ENCODE measurements around the gene BABAM2.

Gene BABAM2

DNA sequence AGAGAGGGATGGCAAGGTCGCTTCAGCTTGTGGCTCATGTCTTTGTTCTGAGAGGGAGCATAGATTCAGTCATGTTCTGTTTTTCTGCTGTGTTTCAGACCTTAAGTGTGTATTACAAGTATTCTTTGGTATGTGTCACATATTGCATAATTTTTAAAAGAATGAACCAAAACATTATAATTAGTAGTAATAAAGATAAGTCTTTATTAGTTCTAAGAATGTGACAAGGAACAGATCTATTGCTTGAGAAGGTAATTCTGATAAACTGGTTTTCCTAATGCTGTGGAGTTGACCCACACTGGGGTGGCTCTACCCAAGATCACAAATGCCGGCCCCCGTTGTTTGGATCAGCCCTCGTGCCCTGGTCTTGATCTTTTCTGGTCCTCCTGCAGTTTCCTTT, 377.9 kb downstream of the BABAM2 start:
- no peak for DNase-seq

DNA sequence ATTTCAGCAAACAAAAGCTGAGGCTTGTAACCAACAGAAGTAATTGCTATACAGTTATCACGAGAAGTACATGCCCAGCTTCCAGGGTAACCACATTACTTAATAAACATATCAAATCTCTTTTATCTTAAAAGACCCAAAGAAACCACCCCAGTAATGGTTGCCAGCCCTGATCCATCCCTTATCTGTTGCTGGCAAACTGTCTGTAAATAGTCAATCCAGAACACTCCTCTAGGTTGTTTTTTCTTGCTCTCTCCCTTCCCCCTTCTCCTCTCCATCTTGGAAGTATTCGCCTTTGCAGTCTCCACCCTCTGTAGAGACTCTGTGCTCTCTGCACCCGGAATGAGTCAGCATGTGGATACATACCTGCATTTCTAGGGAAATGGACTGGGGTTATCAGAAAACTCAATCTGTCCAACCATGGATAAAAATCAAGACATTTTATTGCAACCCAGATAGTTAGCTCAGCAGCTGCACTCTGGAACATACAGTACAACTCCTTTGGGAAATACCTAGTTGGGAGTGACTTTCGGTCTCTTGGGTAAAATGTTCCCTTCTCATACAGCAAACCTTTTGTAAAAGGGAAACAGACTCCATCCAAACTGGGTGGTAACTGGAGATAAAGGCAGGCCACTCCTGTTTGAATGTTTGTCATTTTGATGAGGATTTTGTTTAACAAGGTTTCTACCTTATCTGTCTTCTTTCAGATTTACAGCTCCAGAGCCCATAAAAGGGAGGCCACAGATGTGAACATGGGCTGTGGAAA, 378.7 kb downstream of the BABAM2 start:
- DNase-seq: no peak

DNA sequence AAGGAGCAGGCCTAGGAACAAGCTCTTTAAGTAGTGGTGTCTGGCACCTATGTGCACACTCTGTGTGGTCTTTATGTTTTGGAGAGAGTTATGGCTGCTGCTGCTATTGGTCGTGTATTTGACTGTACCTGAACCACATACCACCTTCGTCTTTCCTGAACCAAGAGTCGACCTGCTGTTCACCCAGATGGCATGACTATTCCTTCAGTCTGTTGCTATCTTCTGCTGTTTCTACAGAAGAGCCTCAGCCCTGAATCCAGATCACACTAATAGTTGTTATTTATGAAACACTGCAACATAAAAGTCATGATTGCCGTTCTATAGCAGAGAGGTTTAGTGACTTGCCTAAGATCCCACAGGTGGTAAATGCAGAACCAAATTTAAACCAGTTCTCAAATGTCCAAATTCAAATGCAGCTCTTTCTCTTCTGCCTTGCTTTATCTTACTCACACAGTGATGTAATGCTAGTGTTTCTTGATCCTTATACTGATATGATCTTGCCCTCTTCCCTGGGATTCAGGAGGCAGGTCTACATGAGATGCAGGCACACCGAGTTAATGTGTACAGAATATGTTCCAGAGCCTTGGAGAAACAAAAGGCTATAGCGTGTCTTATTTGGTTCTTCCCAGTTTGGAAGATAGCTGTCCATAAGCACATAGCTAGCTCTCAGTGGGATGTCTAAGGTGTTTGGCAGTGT, 380.1 kb downstream of the BABAM2 start:
- no peak for DNase-seq

DNA sequence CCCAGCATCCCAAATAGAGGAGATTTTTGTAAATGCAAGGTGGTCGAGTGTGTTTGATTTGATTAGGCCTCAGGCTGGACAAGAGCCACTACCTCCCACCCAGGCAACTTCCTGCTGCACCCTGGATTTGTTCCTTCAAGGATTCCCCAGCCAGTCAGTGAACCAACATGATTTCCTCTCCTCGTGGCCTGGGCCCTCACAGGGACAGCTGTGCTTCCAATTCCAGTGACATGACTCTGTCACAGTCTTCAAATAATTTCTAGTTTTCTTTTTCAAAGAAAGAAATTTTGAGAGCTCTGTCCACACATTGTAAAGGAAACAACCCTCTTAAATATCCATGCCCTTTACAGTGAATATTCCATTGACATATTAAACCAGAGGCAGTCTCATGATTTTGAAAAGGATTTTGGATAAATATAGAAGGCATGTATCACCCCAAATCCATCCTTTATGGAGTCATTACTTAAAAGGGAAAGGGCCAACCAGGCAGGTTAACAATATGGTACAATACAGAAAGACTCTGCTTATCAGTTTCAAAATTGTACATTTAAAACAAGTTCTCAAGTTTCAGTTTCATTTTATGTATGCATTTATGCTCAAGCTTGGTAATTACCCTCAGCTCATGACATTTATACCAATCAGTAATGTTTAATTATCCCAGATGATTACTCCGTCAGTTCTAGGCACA, 380.8 kb downstream of the BABAM2 start:
- DNase-seq: no peak

- DNase-seq: no peak
Observed at GRCh38 chr2:28271919-28272250, 381.4 kb downstream of the BABAM2 start.

- DNase-seq: no peak
Observed at GRCh38 chr2:28273751-28274150, 383.2 kb downstream of the BABAM2 start.

DNA sequence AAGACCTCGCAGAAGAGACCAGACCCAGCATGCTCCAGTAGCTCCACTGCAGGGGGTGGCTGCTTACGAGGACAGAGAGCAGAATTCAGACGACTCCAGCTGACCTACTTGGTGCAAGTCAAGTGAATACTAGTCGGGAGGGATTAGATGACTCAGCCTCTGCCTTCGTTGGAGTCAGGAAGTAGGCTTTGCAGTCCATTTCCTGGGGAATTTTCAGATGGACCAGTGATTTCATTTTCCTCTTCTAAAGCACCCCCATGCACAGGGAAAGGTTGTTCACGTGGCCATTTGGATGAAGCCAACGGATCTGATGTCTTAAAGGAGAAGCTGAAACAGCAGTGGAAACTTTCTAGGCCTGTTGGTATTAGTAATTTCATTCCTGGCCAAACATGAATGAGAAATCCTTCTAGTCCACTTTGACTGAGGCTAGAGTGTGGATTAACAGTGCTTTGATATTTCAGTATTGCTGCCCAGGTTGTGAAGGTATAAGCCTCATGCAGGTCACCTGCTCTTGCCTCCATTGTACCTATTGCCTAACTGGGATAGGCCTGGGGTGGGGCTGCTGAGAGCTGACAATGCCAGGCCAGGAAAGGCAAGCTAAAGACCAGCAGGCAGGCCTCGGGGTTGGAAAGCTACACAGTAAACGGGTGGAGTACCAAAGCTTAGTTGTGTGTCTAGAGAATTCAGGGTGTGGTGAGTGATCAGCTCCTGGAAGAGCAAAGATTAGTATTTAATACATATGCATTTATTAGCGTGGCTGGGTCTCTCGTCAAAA, 384.6 kb downstream of the BABAM2 start:
- no peak for DNase-seq

DNA sequence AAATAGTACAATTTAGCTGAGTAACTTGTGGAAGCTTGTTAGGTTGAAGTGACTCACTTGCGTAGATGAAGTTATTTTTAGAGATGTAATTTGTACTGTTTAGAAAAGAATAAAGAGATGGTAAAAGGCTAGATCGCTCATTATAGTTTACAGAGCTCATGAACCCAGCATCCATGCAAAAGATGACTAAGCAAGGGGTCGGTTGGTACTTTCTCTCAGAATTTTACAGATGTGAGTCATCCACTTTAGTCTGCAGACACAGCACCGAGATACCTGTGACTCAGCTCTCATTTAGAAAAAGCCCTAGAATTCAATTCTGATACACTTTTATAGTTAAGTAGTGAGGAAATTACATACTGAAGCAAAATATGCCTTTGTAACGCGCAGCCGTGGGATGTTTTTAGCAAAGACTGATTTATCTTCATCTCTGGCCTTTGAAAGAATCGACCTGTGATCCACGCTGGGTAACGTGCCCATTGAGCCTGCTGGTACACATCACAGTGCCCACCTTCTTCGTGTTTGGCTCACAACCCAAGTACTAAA, 385.6 kb downstream of the BABAM2 start:
- peak; percentile 55 for DNase-seq

- no peak for DNase-seq
Observed at GRCh38 chr2:28276807-28277206, 386.3 kb downstream of the BABAM2 start.

DNA sequence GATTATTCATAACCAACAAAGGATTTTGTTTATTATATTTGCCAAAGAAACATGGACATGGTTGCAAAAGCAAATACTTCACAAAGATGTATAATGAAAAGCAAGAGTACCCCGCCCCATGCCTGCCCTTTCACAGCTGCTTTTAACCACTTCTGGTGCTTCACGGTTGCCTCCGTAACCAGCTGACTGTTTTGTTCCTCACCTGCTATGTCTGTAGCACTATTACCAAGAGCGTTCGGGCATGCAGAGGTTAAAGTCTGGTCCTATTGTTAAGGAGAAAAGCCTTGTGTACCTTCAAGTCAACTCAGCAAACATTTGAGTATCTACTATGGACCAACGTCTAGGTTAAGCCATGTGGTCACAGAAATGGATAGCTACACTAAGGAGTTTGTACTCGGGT, 386.9 kb downstream of the BABAM2 start:
- no peak for DNase-seq

DNA sequence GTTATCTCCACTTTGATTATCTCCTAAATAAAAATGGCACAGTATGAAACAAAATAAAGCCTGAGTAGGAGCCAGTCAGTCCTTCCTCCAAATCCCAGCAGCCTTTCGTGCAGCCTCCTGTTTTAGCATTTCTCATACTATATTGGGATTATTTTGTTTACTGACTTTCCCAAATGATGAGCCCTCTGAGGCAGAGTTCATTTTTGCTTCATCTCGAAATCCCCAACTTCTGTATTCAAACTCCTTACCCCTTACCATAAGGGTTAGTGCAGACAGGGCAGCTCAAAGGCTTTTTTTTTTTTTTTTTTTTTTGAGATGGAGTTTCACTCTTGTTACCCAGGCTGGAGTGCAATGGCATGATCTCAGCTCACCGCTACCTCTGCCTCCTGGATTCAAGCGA, 388.8 kb downstream of the BABAM2 start:
- DNase-seq: no peak

GRCh38 chr2:28280619-28281018, 390.1 kb downstream of the BABAM2 start:
- DNase-seq: no peak

GRCh38 chr2:28281739-28282138, 391.2 kb downstream of the BABAM2 start:
- no peak for DNase-seq

- DNase-seq: no peak
Observed at GRCh38 chr2:28282248-28282647, 391.7 kb downstream of the BABAM2 start.

- DNase-seq: no peak
Observed at GRCh38 chr2:28282861-28283646, 392.5 kb downstream of the BABAM2 start.

DNA sequence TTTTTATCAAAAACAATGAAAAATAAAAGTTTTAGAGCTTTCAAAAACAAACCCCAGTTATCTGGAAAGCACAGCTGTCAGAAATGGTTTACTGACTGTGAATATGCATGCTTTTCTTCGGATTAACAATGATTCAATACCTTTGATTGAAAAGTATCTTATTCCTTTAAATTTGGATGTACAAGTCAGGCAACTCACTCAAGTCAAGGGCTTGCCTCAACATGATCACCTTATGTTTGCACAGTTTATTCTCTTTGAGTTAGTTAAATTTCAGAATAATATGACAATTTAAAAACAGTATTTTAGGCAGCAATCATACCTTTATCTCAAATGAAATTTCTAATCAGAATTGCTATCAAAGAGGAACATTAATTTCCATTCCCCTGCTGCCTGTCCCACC, 393.3 kb downstream of the BABAM2 start:
- no peak for DNase-seq

- DNase-seq: no peak
Observed at GRCh38 chr2:28286678-28287077, 396.1 kb downstream of the BABAM2 start.

DNA sequence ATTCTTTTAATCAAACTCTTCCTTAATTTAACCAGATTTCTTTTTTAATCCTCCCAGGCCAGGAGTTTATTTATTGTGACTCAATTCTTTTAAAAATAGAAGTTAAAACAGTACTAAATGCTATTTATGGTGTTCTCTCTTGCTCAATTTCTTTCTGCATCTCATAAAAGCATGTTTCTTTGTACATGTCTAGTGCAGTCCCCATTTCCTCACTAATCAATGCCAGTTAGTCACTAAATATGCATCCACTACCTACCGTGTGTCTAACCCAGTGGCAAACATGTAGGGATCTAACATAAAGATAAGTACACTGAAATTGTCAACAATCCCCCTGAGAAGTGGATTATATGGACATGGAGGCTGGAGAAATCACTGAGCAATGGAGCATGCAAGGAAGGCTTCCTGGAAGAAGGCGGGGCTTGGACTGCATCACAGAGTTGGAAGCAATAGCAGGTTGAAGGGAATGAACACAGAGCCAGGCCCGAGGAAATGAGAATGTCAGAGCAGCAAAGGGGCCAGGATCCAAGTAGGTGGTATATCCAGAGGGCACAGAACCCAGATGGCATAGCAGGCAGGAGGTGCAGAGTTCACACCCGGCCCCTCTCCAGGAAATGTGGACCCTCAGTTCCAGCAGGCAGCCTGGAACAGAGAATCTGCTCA, 396.9 kb downstream of the BABAM2 start:
- no peak for DNase-seq

DNA sequence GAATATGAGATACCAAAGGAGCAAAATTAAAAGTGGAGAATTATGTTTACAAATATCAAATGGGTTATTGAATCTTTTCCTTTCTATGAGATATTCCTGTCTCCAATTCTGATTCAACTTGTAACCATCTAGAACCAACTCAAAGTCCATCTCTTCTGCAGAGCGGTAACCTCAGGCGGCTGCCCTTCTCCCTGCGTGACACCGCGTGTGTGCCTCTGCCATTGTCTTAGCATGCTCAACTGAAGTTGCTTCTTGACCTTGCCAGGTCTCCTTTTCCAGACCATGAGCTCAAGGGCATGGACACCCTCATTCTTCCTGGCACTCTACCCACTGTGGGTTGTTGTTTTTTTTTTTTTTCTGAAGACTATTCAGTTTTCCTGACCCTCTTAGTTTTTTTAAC, 398.1 kb downstream of the BABAM2 start:
- DNase-seq: no peak

DNA sequence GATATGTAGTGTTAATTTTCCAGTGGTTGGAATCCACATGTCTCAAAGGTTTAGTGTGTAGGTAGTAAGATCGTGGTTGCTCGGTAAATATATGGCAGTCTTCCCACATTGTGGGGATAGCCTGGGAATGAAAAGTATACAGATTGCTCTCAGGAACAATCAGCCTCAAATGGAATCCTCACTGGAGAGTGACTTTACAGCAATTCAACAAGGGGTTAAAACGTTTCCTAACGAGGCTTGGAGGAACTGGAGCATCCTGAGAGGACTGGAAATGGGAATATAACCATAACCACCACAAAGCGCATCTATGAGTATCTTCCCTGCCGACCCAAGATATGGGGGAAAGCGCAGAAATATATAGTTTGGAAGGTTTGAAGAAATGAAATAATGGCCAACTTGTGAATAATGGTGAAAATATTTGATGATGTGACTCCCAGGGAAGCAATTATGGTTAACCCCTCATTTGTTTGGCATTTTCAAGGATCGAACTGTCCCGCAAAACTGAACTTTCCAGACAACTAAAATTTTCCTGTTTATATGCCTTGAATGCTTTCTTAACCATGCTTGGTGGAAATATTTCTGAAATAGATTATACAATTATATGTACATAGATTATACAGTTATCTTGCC, 401.4 kb downstream of the BABAM2 start:
- DNase-seq: no peak

- no peak for DNase-seq
Observed at GRCh38 chr2:28292491-28292890, 402.0 kb downstream of the BABAM2 start.
